Raji (cell line): ENCODE data around the gene AP1M1.

Experiments
- POLR2A ChIP-seq: IDR thresholded peaks from 2 replicates; pipeline ENCODE4 v1.6.1; 2011; ENCODE audit warnings: low read depth, low read length, control low read depth; ENCODE audit not compliant: insufficient read depth

Gene AP1M1

DNA sequence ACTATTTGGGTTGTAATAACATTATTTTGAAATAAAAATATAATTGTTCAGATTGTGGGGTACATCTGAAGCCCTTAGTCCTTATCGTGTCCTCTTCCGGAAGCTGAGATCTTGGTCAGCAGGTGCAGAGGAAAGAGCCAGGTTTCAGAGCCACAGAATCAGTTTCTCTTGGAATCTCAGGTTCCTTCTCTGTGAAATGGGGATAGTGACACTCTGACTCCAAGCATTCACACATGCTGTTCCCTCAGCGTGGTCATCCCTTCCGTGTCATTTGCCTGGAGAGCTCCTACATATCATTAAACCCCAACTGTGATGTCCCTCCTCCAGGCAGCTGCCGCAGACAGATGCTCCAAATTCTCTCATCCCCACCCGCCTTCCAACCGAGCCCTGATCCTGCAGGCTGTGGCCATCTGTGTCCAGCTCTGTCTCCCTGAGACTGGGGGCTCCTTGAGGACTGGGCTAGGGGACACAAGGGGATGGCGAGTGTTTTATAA, 59.8 kb downstream of the AP1M1 start:
- no peak for TF ChIP-seq POLR2A

DNA sequence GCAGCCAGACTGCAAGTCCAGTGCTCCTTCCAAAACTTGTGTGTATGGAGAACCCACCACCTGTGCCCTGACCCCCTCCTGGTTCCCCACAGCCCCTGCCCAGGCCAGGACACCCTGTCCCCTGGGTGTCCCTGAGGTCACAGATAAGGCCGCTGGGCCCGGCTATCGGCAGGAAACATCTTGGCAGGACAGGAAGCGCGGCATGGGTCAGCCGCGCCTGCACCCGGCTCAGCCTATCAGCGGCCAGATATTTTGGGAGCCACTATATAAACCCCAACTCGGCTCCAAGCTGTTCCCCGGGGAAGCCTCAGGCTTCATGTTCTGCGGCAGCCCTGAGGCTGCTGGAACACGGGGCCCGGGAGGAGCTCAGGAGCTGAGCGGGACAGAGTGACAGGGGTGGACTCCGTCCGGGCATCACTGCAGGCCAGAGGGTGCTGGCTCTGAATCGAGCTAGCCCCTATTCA, 60.8 kb downstream of the AP1M1 start:
- TF ChIP-seq POLR2A, result no peak

DNA sequence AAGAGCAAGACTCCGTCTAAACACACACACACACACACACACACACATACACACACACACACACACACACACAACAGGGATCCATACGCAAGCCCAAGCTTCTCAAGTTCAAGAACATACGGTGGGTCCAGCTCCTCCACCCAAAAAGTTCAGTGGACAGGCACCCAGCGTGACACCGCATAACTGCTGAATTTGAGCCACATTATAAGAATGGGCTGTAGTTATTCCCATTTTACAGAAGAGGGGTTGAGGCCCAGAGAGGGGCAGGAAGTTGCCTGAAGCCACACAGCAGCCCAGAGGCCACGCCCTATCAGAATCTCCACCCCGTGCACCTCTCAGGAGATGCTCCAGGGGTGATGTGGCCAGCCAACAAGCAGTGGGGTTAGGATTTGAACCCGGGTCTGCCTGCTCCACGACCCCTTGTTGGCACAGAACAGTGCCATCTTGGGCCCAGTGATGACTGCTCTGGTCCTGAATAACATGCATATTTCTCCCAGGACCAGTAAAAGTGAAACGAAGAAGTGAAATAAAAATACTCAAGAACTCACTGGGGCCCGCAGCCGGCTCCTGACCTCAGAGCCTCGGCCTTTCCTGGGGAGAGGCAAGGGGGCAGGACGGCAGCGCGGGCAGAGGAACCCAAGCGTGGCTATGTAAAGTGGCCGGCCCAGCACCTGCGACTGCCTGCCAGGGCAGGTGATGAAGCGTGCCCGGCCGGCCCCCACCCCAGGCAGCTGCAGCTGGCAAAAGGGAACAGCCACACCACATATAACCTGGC, 61.9 kb downstream of the AP1M1 start:
- no peak for TF ChIP-seq POLR2A

DNA sequence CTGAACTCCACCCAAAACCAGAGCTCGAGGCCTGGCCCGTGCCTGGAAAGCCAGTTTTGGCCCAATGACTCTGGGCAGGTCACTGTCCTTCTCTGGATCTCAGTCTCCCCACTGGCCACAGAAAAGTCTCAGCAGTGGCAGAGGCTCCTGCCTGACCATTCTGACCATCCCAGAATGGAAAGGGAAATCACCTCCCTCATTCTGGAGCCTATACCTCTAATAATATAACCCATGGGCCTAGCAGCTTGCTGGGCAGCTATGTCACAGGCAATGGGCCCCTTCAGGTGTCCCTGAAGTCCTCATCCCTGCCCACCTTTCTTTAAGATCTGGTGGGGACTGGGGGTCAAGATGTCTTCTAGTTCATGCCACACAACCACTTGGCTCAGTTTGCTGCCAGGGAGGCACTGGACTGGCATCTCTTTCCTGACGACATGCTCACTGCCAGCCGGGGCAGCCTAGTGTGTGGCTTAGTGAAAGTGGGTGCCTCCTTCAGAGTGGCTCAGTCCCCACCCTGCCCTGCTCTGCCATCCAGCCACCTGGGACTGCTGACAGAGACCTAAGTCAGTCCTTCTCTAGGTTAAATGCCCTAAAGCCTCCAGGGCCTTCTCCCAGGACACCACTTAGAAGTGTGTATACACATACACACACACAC, 62.6 kb downstream of the AP1M1 start:
- no peak for TF ChIP-seq POLR2A

DNA sequence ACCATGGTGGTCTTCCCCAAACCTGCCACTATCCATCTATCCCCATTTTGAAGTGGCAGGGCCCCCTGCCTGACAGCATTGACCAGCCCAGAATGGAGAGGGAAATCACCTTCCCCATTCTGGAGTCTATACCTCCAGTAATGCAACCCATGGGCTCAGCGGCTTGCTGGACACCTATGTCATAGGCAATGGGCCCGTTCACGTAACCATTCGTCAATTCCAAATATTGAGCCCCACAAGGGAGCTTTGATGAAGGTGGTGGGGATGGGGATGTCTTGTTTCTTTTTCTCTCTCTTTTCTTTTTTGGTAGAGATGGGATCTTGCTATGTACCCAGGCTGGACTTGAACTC, 63.1 kb downstream of the AP1M1 start:
- no peak for TF ChIP-seq POLR2A

DNA sequence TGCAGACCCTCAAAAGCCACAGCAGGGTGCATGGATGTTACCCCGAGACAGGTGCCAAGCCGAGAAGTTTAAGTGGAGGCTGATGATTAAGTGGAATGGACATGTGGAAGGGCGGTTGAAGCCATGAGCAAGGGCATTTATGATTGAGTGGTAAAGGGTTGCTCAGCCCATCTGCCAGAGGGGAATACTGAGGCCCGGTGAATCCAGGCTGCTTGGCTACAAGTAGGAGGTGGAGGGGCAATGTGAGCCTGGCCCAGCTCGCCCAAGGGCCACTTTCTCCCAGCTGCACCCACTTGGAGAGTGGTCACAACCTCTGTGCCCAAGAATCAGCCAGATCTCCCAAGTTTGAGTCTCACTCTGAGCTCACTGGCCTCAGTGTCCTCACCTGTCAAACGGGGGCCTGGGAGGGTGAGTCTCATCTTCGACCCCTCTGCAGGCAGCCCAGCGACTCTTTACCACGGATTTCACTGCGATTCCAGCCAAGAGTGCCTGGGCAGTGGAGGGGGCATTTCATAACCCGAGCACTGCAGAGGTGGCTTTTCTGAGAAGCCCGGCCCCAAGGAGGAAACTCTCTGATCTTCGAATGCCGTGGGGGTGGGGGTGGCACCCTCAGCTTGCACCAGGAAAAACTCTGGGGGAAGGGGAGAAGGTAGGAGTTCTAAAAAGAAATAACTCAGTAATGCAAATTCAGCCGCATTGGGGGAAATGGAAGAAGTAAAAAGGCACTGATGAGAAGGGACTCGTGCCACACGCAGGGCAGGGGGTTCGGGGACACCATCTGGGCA, 64.1 kb downstream of the AP1M1 start:
- TF ChIP-seq POLR2A, result no peak

DNA sequence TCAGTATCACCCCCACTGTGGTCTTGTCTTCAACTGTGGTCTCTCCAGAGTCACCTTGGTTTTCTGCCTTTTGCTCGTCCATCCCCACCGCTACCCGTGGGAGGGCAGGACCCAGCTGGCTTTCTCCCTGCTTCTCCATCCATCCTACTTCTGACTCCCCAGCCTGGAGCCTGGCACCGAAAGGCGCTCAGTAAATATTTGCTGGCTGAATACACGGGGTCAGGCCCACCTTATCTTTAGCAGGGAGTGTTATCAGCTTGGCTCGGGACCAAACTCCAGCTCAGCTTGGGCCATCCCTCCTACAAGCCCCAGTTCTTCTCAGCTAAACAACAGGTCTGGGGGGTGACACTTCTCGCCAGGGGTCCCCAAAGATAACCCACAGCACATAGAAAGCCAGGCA, 64.9 kb downstream of the AP1M1 start:
- no peak for TF ChIP-seq POLR2A

DNA sequence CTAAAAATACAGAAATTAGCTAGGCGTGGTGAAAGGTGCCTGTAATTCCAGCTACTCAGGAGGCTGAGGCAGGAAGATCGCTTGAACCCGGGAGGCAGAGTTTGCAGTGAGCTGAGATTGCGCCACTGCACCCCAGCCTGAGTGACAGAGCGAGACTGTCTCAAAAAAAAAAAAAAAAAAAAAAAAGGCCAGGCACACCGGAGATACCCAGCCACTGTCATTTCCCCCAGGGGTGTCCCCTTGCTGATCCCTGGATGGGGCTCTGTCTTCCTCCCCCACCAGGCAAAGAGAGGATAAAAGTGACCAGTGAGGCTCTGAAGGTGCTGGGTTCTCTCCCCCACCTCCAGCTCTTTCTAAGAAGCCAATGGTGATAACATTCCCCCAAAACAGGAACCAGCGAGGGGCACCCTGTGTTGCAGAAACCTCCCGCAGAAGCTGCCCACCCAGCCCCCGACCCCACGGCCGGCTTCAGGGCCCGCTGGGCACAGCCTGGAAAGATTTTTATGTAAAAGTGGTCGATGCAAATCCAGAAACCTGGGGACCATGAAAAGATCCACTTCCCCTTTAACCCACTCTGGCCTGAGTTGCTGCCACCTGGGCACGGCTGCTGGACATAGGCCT, 65.5 kb downstream of the AP1M1 start:
- TF ChIP-seq POLR2A, result no peak

DNA sequence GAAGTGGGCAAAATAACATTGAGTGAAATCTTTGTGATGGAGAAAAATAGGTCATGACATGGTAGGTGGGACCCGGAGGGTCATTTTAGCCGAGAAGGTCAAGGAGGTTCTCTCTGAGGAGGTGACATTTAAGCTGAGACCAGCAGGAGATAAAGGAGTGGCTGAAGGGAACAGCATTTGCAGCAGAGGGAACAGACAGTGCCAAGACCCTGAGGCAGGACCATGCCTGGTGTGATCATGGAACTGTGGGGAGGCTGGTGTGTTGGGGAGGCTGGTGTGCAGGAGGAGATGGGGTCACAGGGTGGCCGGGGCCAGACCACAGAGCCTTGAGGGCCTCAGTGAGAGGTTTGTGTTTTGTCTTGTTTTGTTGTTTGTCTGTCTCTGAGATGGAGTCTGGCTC, 67.5 kb downstream of the AP1M1 start:
- no peak for TF ChIP-seq POLR2A

DNA sequence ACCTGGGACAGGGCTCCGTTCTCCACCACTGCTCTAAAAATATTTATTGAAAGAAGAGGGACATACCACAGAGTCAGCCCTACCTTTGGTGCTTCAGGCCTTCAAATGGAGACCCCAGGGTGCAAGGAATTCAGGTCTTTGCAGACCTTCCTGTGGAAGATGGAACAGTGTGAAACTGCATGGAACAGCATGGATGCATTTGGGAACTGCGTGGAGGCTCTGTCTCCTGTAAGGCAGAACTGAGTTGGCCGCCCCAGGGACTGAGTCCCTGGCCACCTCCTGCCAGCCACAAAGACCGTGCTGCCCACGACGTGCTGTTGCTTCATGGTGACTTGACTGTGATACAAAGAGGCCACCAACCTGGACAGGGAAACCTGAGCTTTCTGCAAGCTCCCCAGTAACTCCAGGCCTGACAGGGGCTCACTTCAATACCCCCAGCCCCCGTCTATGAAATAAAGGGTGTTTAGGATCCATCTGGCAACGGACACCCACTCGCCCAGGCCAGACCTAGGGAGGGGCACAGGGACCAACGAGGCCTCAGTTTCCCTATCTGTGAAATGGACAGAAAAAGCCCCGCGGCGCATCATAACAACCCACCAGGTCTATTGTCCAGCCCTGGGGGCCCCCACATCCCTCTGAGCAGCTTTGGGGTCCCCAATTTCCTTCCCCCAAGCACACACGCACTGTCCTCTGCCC, 68.3 kb downstream of the AP1M1 start:
- TF ChIP-seq POLR2A, result no peak

DNA sequence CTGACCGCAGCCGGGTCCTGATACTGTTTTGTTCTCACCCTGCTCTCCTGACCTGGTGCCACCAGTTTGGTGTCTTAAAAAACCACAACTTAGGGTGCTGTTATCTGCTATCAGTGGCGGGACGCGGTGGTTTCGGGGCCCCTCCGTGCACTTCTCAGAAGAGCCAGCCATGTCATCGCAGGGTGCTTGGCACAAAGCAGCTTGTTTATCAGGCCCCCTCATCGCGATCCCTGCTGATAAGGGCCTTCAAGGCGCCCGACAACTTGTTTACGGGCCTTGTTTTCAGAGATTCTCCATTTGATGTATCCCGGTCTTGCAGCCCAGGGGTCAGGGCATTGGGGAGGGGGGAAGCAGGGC, 68.9 kb downstream of the AP1M1 start:
- TF ChIP-seq POLR2A, result no peak

DNA sequence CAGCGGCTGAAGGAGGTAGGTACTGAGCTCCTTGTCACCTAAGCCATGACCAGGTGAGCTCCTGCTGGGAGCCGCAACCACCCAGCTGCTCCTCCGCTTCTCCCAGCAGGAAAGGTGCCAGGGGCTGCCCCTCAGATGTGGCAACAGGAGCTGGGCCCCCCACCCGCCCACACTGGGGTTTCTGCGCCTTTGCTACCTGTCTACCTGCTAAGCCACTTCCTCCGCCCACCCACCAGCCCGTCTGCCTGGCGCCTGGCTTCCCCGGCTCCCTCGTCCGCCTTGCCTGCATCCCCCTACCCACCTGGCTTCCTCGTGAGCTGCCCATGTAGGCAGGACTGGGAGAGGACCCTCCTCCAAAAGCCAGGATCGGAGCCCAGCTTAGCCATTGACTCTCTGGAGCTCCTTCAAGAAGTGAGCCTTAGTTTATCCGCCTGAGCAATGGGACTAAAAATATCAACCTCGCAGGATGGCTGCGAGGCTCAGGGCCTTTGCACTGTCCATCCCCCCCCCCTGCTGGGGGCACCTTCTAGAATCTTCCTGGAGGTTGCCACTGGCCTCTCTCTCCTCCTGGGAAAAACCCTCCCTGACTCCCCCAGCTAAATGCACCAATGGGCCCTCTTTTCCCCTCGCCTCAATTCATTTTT, 71.1 kb downstream of the AP1M1 start:
- TF ChIP-seq POLR2A, result no peak

DNA sequence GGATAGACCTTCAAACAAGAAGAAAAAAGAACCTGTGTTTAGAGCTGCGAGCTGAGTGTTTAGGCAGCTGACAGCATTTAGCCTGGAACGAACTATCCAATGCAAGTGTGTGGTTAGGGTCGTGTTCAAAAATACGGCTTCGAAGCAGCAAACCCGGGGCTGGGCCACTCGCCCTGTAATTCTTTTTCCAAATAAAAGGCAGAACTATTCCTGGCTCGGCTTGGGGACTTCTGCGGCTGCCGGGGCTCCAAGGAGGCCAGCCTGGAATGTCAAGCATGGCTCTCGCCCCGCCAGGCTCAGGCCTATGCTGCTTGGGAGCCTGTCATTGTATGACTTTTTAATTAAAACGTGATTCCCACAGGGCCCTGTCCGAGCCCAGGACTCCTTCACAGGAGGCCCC, 75.2 kb downstream of the AP1M1 start:
- TF ChIP-seq POLR2A, result no peak

DNA sequence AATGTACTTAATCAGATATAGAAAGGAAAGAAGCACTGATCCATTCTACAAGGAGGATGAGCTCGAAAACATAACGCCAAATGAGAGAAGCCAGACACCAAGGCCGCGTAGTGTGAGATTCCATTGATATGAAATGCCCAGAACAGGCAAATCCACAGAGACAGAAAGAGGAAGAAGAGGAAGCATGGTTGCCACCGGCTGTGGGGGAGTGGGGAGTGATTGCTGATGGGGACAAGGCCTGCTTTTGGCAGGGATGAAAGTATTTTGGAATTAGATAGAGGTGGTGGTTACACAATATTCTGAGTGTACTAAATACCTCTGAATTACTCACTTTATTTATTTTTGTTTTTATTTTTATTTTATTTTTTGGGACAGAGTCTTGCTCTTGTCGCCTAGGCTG, 76.7 kb downstream of the AP1M1 start:
- TF ChIP-seq POLR2A, result no peak
